Amygdala (tissue), 56 donors: ENCODE data around the gene CNGA3.
A peak's percentile ranks its signal among the peaks of the same experiment; 100 is the strongest.

Experiments used
- DNase-seq, 56 donors: peaks; one replicate each; lab custom pipeline; 2025; lab: John Stamatoyannopoulos, UW

CNGA3 gene

GRCh38 chr2:98324181-98324580 lies 22.1 kb upstream of the CNGA3 start:
- no peak for DNase-seq

DNA sequence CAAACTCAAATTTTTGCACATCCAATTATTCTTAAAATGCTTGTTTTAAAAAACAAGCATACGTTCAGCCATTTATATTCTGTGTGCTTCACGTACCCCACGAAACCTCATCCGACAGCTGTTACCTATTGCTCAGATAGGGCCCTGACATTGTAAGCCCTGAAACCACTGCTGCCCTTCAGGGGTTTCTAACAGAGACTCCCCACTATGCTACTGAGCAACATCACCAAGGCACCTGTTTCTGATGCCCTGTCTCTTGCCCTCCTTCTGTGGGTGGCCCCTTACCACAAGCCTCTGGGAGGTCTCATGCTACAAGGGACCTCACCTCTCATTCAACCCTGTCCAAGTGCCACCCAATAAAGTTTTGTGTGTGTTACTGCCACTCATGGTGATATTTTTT lies 18.5 kb upstream of the CNGA3 start:
- DNase-seq = no peak

DNA sequence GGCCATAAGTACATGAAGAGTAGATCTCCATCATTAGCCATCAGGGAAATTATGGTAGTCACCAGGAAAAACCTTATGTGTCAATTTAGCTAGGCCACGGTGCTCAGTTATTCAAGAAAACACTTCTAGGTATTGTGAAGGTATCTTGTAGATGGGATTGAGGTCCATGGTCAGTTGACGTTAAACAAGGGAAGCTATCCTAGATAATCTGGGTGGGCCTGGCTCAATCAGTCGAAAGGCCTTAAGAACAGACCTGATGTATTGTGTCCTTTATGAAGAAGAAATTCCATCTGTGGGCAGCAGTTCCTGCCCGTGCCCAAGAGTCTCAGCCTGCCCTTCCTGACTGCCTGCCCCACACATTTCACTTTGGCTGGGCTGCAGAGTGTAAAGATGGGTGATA lies 16.7 kb upstream of the CNGA3 start:
- DNase-seq = no peak

- no peak for DNase-seq
Measured at GRCh38 chr2:98332989-98333388, 13.3 kb upstream of the CNGA3 start.

GRCh38 chr2:98333922-98334321 lies 12.3 kb upstream of the CNGA3 start:
- DNase-seq = no peak

- DNase-seq = peak in 8 of 56 donors; percentile 4 to 42 (median 9)
Measured at GRCh38 chr2:98334439-98335078, 11.7 kb upstream of the CNGA3 start.

DNA sequence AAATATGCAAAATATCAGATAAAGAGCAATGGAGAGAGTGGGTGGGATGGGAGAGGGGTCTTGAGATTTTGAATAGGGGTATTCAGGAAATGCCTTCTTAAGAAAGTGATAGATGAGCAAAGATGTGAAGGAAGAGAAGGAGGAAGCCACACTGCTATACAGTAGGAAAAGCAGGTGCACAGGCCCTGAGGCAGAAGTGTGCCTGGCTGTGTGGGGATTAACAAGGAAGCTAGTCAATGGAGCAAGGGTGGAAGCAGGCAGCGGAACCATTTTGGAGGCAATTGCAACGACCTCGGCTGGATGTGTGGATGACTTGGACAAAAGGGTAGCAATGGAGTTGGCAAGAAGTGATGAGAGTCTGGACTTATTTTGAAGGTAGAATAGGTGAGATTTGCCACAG lies 11.0 kb upstream of the CNGA3 start:
- no peak for DNase-seq

- DNase-seq = no peak
Measured at GRCh38 chr2:98341241-98341640, 5.0 kb upstream of the CNGA3 start.

DNA sequence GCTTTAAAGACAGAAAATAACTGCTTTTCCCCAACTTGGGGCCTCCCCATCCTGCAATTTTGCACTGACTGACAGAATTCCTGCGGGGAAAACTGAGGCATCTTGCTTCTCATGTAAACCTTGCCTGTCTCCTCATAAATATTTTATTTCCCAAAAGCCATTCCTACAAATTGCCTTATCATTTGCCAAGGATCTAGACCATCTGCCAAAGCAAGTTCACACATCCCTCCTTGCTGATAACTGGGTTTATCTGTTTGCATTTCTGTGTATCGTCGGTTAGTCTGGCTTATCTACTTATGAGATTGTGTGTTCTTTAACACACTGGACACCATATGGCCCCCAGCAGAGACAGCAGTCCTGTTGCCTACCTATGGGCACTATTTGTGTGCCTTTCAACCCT lies 3.0 kb upstream of the CNGA3 start:
- no peak for DNase-seq

- no peak for DNase-seq
Measured at GRCh38 chr2:98347298-98348065, 1.2 kb downstream of the CNGA3 start.

- DNase-seq = peak in 19 of 56 donors; percentile 6 to 53 (median 14)
Measured at GRCh38 chr2:98348066-98348561, 1.9 kb downstream of the CNGA3 start.

GRCh38 chr2:98350411-98350810 lies 4.2 kb downstream of the CNGA3 start:
- no peak for DNase-seq

GRCh38 chr2:98355881-98356280 lies 9.6 kb downstream of the CNGA3 start:
- no peak for DNase-seq

GRCh38 chr2:98356729-98357128 lies 10.5 kb downstream of the CNGA3 start:
- no peak for DNase-seq

DNA sequence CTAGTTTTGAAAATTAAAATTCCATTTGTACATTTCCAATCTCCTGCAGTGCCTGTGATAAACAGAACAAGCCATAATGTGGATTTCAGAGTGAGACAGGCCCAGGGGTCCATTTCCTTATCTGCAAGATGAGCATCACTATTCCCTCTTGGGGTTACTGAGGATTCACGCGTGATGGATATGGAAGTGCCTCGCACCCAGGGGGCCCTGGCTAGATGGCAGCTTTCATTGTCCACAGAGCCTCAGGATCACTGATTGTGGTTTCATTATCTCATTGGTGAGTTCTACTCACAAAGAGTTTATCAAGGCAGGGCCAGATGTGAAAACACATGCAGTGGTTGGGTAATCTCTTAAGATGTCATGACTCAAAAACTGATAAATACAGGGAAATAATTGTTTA lies 11.6 kb downstream of the CNGA3 start:
- no peak for DNase-seq

DNA sequence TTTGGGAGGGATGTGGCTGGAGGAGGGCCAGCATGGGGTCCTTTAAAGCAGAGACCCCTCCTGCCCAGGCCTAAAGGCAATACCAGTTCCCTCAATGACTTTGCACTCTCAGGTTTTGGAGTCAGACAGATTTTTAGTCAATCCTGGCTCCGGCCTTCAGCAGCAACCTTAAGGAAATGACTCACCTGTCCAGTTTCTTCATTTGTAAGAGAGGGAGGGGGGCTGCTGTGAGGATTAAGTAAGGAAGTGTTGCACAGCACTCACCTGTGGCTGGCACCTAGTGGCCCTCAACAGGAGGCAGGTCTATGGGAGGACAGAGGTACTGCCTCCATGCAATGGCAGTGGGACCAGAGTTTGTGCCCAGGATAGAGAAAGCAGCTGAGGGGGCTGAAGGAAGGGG lies 13.7 kb downstream of the CNGA3 start:
- DNase-seq = no peak

GRCh38 chr2:98367721-98368120 lies 21.5 kb downstream of the CNGA3 start:
- DNase-seq = no peak

GRCh38 chr2:98369710-98370239 lies 23.5 kb downstream of the CNGA3 start:
- no peak for DNase-seq

DNA sequence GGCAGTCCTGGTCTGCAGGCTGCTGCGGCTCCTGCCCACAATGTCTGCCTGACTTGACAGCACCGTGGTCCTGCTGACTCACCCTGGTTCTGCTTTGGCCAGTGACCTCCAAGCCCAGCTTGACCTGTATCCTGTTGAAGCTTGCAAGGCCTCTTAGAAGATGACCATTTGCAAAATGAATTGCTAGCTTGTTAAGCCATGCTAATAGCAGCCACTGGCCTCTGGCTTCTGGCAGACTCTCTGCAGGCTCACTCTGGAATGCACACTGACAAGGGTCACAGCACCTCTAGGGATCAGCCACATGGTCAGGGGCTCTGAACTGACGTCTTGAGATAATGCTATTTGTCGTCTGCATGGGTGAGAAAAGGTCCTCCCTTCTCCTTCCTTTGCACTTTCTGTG lies 25.9 kb downstream of the CNGA3 start:
- DNase-seq = no peak

GRCh38 chr2:98372579-98372978 lies 26.3 kb downstream of the CNGA3 start:
- no peak for DNase-seq

GRCh38 chr2:98374286-98374685 lies 28.0 kb downstream of the CNGA3 start:
- DNase-seq = no peak
